Stomach (tissue), 4 donors: ENCODE data around the gene GGN.

Source experiments
- CTCF ChIP-seq, 7 experiments: fragments of 450-650 bp in 4 of 7; fragments of 200-600 bp in 3 of 7; sonication (generic) in 3 of 7; IDR thresholded peaks; one replicate each; pipeline ENCODE4 v1.5.1; 2016 to 2019; ENCODE audit warnings: antibody characterized with exemption in 7 of 7, control low read depth in 2 of 7, mild to moderate bottlenecking in 1 of 7
- EP300 ChIP-seq: sonication (generic); formaldehyde crosslinking; IDR thresholded peaks from one replicate; pipeline ENCODE4 v1.6.1; 2017; ENCODE audit warnings: antibody characterized with exemption

GRCh38 chr19:38360839-38361631, 26.8 kb downstream of the GGN start:
- TF ChIP-seq CTCF (IDR thresholded peaks at IDR 0.05) (no peak), EP300 (no peak)
